AG09309 (cell line): ENCODE measurements around the gene IGSF9B.

ENCODE experiments used
- DNase-seq: peaks from one replicate; pipeline ENCODE4 v3.0.0-alpha.2; 2010; ENCODE audit warnings: low read depth
- H3K4me3 ChIP-seq: 2 replicates; pipeline ENCODE4 v1.5.1; 2011; ENCODE audit warnings: mild to moderate bottlenecking, low read depth, low read length, moderate library complexity; ENCODE audit not compliant: control insufficient read depth
- TF ChIP-seq, protein P1 (sequence below): IDR thresholded peaks from 2 replicates; pipeline ENCODE4 v1.5.1; 2011; ENCODE audit warnings: mild to moderate bottlenecking, low read depth, low read length, inconsistent platforms; ENCODE audit not compliant: insufficient read depth, control insufficient read depth; ENCODE audit errors: missing control alignments

The IGSF9B gene

DNA sequence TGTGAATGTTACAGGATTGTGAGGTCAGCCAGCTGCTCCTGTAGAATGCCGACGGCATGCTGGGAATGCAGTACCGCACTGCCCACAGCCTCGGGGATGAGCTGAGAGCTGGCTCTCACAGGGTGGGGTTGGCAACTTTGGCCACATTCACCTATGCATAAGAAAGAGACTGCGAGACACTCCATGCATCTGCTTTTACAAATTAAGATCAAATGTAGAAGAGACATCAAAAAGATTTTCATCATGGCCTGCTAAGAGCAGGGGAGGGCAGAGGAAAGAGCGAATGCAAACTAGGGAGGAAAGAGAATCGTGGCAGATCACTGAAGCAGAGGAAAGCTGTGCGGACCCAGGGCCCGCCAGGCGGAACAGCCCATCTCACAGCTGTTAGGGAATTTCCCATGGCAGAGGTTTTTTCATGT, 61.7 kb downstream of the IGSF9B start:
- no peak for DNase-seq
- H3K4me3 ChIP-seq: no peak overlapping the region
- TF ChIP-seq, protein P1, sequence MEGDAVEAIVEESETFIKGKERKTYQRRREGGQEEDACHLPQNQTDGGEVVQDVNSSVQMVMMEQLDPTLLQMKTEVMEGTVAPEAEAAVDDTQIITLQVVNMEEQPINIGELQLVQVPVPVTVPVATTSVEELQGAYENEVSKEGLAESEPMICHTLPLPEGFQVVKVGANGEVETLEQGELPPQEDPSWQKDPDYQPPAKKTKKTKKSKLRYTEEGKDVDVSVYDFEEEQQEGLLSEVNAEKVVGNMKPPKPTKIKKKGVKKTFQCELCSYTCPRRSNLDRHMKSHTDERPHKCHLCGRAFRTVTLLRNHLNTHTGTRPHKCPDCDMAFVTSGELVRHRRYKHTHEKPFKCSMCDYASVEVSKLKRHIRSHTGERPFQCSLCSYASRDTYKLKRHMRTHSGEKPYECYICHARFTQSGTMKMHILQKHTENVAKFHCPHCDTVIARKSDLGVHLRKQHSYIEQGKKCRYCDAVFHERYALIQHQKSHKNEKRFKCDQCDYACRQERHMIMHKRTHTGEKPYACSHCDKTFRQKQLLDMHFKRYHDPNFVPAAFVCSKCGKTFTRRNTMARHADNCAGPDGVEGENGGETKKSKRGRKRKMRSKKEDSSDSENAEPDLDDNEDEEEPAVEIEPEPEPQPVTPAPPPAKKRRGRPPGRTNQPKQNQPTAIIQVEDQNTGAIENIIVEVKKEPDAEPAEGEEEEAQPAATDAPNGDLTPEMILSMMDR: no peak

DNA sequence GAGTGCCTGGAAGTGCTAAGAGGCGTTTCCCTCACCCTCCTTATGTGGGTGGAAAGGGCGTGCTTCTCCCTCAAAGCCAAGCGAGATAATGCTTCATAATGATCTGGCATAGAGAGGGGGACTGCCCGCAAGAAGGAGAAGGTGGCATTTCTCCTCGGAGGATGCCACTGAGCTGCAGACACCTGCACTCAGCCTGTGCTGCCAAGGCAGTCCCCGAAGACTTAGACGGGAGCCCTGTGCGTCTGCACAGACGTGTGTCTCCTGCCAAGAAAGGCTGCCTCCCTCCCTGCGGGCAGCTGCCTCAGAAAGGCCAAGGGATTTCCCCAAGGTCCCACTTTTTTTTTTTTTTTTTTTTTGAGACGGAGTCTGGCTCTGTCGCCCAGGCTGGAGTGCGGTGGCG, 63.4 kb downstream of the IGSF9B start:
- TF ChIP-seq, protein P1: no peak
- H3K4me3 ChIP-seq: no peak overlapping the region
- DNase-seq: no peak

DNA sequence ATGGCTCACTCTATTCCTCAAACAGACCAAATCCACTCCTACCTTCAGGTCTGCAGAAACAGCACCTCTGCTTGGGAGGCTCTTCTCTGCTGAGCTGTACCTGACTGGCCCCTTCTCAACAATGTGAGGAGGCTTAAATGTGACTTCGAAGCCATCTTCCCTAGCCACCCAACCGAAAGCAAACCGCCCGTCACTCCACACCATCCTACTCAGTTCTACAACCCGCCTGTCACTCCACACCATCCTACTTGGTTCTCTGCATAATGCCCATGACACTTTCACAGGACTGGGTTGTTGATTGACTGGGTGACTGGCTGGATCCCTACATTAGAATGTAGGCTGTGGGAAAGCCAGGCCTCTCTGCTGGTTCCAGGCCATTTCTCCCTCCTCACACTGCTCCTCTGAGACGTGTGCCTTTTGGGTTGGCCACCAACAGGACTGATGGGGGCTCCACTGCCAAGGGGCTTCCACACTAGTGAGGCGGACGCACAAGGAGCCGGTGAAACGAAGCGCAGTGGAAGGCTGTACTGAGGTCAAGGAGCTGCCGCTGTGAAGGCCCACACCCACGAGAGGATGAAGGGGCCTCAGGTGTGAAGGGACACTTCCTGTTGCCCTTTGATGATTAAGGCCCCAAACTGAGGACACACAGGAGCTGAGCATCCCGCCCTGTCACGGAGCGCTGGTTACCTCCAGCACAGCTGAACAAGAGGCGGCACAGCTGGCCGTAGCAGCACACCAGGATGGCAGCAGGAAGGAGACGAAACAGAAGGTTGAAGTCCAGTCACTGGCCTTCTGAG, 64.0 kb downstream of the IGSF9B start:
- H3K4me3 ChIP-seq: no peak overlapping the region
- no peak for DNase-seq
- TF ChIP-seq, protein P1: no peak

DNA sequence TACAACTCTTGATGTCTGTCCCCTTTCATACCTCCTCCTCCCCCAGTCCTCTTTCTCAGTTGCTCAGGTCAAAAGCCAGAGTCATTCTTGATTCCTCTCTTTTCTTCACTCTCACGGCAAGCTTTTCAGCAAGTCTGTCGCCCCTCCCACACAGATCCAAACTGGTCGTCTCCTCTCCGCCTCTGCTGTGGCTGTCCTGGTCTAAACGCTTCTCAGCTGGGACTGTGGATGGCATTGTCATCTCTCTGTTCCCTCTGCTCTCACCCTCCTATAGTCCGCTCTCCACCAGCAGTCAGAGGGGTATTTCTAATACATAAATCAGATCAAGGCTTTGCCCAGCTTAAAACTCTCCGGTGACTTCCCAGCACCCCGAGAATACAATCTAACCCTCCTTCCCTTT, 64.6 kb downstream of the IGSF9B start:
- TF ChIP-seq, protein P1: no peak
- DNase-seq: no peak
- no peak overlapping the region for H3K4me3 ChIP-seq

DNA sequence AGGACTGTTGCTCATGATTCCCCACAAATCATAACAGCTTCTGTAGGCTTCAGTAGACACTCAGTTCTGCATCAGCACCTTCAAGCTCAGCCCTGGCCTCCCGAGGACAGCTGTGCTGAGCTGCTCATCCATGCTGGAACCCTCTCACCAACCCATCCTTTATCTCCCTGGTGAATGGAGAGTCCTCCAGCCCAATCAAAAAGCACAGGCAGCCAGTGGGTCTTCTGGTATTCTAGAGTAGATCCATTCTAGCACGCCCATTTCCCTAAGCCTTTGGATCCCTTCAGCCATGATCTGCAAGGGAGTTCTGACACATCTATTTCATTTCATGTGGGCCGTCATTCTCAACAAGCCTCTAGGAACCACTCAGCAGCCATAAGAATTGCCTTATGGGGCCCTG, 66.9 kb downstream of the IGSF9B start:
- TF ChIP-seq, protein P1: no peak
- no peak overlapping the region for H3K4me3 ChIP-seq
- no peak for DNase-seq

DNA sequence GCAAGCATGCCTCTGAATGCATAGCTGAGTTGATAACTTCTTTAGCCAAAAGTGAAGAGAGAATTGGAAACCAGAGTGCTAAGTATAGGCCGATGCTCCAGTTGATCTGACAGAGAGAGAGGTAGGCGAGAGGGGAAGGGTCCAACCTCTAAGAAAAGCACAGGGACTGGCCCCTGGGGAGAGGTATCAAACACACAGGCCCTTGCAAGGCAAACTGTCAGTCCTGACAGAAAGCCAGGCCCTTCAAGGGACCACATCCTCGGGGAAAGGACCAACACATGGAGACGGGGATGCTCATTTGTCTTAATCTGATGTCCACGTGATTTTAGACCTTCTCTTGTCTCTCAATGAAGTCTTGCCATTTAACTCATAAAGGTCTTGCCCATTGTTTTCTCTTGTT, 67.6 kb downstream of the IGSF9B start:
- TF ChIP-seq, protein P1: no peak
- H3K4me3 ChIP-seq: no peak overlapping the region
- DNase-seq: no peak

DNA sequence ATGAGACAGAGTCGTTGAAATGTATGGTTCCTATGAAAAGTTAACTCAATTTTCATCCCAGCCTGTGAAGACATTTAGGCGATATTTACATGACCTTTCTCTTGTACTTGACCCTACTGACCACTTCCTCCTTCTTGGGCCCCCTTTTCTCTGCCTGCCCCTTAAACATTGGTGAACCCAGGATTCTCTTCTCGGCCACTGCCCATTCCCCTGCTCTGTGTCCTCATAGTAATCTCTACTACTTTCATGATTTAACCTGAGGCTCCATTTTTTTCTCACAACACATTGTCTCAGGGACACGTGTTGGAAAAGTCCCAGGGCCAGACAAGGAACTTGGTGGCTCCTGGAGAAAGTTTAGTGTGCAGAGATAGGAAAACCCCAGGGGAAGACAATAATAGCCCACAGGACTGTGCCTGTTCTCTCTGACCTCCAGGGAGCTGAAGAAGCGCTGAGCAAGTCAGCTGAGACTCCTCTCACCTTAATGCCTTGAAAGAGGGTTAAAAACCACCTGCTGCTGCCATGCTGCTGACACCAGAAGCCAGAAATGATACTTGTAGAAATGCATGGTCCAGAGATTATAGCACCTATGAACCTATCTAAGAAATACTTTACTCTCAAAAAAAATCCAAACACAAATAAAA, 69.0 kb downstream of the IGSF9B start:
- TF ChIP-seq, protein P1: no peak
- no peak for DNase-seq
- H3K4me3 ChIP-seq: no peak overlapping the region
